K562 (cell line): ENCODE results near the gene LOXL3. TPM values are rescaled to one million over a fixed set of nuclear protein-coding genes. Genes with fewer than 3 reads are reported as not detected.

Source experiments
- HDAC6 ChIP-seq: IDR thresholded peaks from 2 replicates; pipeline ENCODE4 v1.6.1; 2012; ENCODE audit warnings: low read depth, mild to moderate bottlenecking, control low read depth, inconsistent platforms, low read length, moderate library complexity
- HIVEP1 ChIP-seq: fragments of 250-450 bp; sonication (Bioruptor Pico); IDR thresholded peaks from 2 replicates; pipeline ENCODE4 v1.4.0; 2020; ENCODE audit warnings: mild to moderate bottlenecking
- KDM1A ChIP-seq, 2 experiments: fragments of 450-650 bp; IDR thresholded peaks; 2 replicates each; pipeline ENCODE4 v1.6.1; 2016; ENCODE audit warnings: mild to moderate bottlenecking in 2 of 2
- NR4A1 ChIP-seq, 2 experiments: fragments of 250-450 bp in 1 of 2; fragments of 450-650 bp in 1 of 2; sonication (Bioruptor Pico) in 1 of 2; IDR thresholded peaks; 2 replicates each; pipeline versions ENCODE4 v1.4.0 to v1.6.1; 2016 to 2020; ENCODE audit warnings: mild to moderate bottlenecking in 2 of 2, missing compliant biosample characterization in 1 of 2, missing genetic modification characterization in 1 of 2, moderate library complexity in 1 of 2
- NRF1 ChIP-seq, 2 experiments: fragments of 450-650 bp; IDR thresholded peaks in 1 of 2; conservative IDR thresholded peaks in 1 of 2; 2 replicates each; pipeline ENCODE4 v1.6.1; 2014; ENCODE audit warnings: mild to moderate bottlenecking in 2 of 2
- POLR2H ChIP-seq: IDR thresholded peaks from 2 replicates; pipeline ENCODE4 v1.6.1; 2016; ENCODE audit warnings: missing genetic modification characterization, low read depth, mild to moderate bottlenecking, control low read depth, missing compliant biosample characterization, moderate library complexity
- SIX5 ChIP-seq, 2 experiments: IDR thresholded peaks; 2 replicates each; pipeline ENCODE4 v1.6.1; 2011; ENCODE audit warnings: low read length in 2 of 2, borderline replicate concordance in 1 of 2, low read depth in 1 of 2, mild to moderate bottlenecking in 1 of 2, moderate library complexity in 1 of 2; ENCODE audit not compliant: insufficient read depth in 1 of 2
- SP1 ChIP-seq: sonication (generic); formaldehyde crosslinking; IDR thresholded peaks from 2 replicates; pipeline ENCODE4 v1.8.1; 2022; ENCODE audit warnings: mild to moderate bottlenecking, missing genetic modification reagents
- SRF ChIP-seq, 2 experiments: fragments of 250-450, 450-650 bp in 1 of 2; sonication (Bioruptor Pico) in 1 of 2; sonication (generic) in 1 of 2; formaldehyde crosslinking; IDR thresholded peaks; 2 replicates each; pipeline versions ENCODE4 v1.5.0 to v1.5.1; 2020 to 2022; ENCODE audit warnings: mild to moderate bottlenecking in 1 of 2, missing genetic modification reagents in 1 of 2
- U2AF2 ChIP-seq: fragments of 200-400 bp; formaldehyde crosslinking; optimal IDR thresholded peaks from 2 replicates; pipeline ENCODE3; 2017; ENCODE audit warnings: low read depth, mild to moderate bottlenecking, low read length
- ZEB2 ChIP-seq: fragments of 450-650 bp; IDR thresholded peaks from 2 replicates; pipeline ENCODE4 v1.6.1; 2016
- ZNF766 ChIP-seq: fragments of 200-800 bp; sonication (Bioruptor generic); conservative IDR thresholded peaks from 2 replicates; pipeline ENCODE4 v1.6.1; 2016; ENCODE audit warnings: missing genetic modification characterization, missing compliant biosample characterization
- ZNF79 ChIP-seq: fragments of 250-450 bp; sonication (Bioruptor Pico); IDR thresholded peaks from 2 replicates; pipeline ENCODE4 v1.4.0; 2020; ENCODE audit warnings: low read depth, mild to moderate bottlenecking, moderate library complexity
- ZSCAN32 ChIP-seq: fragments of 450-650 bp; formaldehyde crosslinking; IDR thresholded peaks from 2 replicates; pipeline ENCODE4 v1.4.0; 2020; ENCODE audit warnings: mild to moderate bottlenecking, moderate library complexity
- polyA plus RNA-seq, 8 experiments: library from polyadenylated mRNA; depleted of rRNA in 4 of 8; stranded (reverse) in 5 of 8; unstranded in 3 of 8; fragments of >200 nt; fragmentation: Nextera tagmentation in 2 of 8; fragmentation: Illumina TruSeq in 1 of 8; extraction: Ambion mirVana in 2 of 8; extraction: Trizol in 1 of 8; gene quantifications; 2 replicates each; pipeline versions ENCODE4 v1.2.1 to v1.2.3, GENCODE V29; 2011 to 2014; ENCODE audit warnings: inconsistent platforms in 1 of 8, missing spikeins in 1 of 8
- total RNA-seq, 7 experiments: library from RNA; depleted of rRNA in 6 of 7; stranded (reverse); fragments of >200 nt in 6 of 7; fragmentation: Illumina TruSeq in 2 of 7; extraction: Trizol in 2 of 7; gene quantifications; 2 replicates each; pipeline versions ENCODE4 v1.2.1 to v1.2.3, GENCODE V29; 2011 to 2021; ENCODE audit warnings: low replicate concordance in 1 of 7
- TF ChIP-seq, protein P1 (sequence below): sonication (generic); formaldehyde crosslinking; IDR thresholded peaks from 2 replicates; pipeline ENCODE4 v1.8.1; 2023; ENCODE audit warnings: mild to moderate bottlenecking, missing genetic modification reagents
- TF ChIP-seq, protein P2 (sequence below): sonication (generic); formaldehyde crosslinking; IDR thresholded peaks from 2 replicates; pipeline ENCODE4 v1.8.0; 2023; ENCODE audit warnings: missing genetic modification reagents, mild to moderate bottlenecking, borderline replicate concordance

The LOXL3 gene
- total and polyA plus RNA-seq, 9 of the 15 experiments (the other 6 are each of a cell fraction or from before 2014, with no cell fraction given): 0.22 to 0.99 (median 0.31) TPM

DNA sequence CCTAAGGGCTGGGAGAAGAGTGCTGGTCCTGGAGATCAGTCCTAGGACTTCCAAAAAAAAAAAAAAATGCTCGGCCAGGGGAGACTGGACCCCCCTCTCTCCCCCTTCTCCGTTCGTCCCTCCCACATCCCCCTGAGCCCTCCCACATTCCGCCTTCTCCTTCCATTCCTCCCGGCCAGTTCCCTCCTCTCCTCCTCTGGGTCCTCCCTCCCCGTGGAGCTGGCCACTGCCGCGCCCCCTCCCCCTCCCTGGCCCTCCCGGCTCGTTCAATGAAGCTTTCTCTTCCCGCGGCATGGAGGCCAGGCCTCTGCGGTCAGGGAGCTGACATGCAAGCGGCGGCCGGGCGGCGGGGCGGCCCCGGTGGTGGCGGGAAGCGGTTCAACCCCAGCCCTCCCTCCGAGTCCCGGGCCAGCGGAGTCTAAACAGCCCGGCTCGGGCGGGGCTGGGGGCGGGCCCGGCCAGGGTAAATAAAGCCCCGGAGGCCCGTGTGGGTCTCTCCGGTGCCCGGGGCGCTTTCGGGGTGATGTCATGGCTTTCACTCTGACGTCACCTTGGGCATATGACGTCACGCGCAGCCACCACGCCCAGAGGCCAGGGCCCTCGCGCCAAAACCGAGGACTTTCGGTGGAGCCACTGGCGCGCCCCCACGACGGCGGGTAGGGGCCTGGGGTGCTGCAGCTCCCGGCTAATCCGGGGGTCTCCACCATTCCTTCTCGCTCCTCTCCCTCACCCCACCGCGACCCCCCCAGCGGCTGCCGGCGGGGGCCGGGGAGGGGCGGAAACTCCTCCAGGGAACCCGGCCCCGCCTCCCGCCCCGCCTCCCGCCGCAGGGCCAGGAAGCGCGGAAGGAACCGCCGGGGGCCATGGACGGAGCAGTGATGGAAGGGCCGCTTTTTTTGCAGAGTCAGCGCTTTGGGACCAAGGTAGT, at the start of gene LOXL3, which contains the start of gene DOK1 (continued):
- TF ChIP-seq, protein P1, sequence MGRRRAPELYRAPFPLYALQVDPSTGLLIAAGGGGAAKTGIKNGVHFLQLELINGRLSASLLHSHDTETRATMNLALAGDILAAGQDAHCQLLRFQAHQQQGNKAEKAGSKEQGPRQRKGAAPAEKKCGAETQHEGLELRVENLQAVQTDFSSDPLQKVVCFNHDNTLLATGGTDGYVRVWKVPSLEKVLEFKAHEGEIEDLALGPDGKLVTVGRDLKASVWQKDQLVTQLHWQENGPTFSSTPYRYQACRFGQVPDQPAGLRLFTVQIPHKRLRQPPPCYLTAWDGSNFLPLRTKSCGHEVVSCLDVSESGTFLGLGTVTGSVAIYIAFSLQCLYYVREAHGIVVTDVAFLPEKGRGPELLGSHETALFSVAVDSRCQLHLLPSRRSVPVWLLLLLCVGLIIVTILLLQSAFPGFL (CRISPR knock-in tag): no peak; the same call in 1 of the 2 replicates
- no peak for TF ChIP-seq POLR2H (tag)
- TF ChIP-seq SIX5 (IDR thresholded peaks at IDR 0.05; ENCODE audit: borderline replicate concordance in 1 of 2, insufficient read depth in 1 of 2, low read depth in 1 of 2, low read length in 2 of 2): no peak
- TF ChIP-seq ZNF79: no peak
- peak; percentile 79 for TF ChIP-seq SP1 (CRISPR knock-in tag)
- no peak for TF ChIP-seq HDAC6
- TF ChIP-seq, protein P2, sequence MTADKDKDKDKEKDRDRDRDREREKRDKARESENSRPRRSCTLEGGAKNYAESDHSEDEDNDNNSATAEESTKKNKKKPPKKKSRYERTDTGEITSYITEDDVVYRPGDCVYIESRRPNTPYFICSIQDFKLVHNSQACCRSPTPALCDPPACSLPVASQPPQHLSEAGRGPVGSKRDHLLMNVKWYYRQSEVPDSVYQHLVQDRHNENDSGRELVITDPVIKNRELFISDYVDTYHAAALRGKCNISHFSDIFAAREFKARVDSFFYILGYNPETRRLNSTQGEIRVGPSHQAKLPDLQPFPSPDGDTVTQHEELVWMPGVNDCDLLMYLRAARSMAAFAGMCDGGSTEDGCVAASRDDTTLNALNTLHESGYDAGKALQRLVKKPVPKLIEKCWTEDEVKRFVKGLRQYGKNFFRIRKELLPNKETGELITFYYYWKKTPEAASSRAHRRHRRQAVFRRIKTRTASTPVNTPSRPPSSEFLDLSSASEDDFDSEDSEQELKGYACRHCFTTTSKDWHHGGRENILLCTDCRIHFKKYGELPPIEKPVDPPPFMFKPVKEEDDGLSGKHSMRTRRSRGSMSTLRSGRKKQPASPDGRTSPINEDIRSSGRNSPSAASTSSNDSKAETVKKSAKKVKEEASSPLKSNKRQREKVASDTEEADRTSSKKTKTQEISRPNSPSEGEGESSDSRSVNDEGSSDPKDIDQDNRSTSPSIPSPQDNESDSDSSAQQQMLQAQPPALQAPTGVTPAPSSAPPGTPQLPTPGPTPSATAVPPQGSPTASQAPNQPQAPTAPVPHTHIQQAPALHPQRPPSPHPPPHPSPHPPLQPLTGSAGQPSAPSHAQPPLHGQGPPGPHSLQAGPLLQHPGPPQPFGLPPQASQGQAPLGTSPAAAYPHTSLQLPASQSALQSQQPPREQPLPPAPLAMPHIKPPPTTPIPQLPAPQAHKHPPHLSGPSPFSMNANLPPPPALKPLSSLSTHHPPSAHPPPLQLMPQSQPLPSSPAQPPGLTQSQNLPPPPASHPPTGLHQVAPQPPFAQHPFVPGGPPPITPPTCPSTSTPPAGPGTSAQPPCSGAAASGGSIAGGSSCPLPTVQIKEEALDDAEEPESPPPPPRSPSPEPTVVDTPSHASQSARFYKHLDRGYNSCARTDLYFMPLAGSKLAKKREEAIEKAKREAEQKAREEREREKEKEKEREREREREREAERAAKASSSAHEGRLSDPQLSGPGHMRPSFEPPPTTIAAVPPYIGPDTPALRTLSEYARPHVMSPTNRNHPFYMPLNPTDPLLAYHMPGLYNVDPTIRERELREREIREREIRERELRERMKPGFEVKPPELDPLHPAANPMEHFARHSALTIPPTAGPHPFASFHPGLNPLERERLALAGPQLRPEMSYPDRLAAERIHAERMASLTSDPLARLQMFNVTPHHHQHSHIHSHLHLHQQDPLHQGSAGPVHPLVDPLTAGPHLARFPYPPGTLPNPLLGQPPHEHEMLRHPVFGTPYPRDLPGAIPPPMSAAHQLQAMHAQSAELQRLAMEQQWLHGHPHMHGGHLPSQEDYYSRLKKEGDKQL (CRISPR knock-in tag): no peak
- TF ChIP-seq NR4A1 (CRISPR knock-in tag; IDR thresholded peaks at IDR 0.05): no peak
- TF ChIP-seq NR4A1 (tag; IDR thresholded peaks at IDR 0.05): no peak
- no peak; a peak in 2 of 4 replicates for TF ChIP-seq KDM1A (IDR thresholded peaks at IDR 0.05)
- peak; percentile 59; the same call in 1 of the 2 replicates for TF ChIP-seq ZNF766 (CRISPR knock-in tag)
- no peak for TF ChIP-seq ZSCAN32 (CRISPR knock-in tag)
- TF ChIP-seq ZEB2: no peak
- TF ChIP-seq HIVEP1 (CRISPR knock-in tag): no peak
- TF ChIP-seq NRF1 (conservative IDR thresholded peaks at IDR 0.05 in 1 of 2, IDR thresholded peaks at IDR 0.05 in 1 of 2): no peak
- TF ChIP-seq U2AF2: no peak
- TF ChIP-seq SRF (CRISPR knock-in tag; IDR thresholded peaks at IDR 0.05): no peak
